Measurements from ENCODE around the gene PRPF19. TPM values are rescaled to one million over a fixed set of nuclear protein-coding genes. Genes with fewer than 3 reads are reported as not detected.

PRPF19 gene
- total and polyA plus RNA-seq, 2 of the 4 experiments (the other 2 are of a cell fraction) = 29.8 to 50.4 TPM

- Histone ChIP-seq H3K79me1 (ENCODE audit: low read depth in 1 of 2, low read length in 2 of 2) (0 out of 4 replicates have a peak, but pooled peaks cover 0 to 3% of the 10 kb centered on the region in 2 experiments), H3K36me3 (ENCODE audit: control insufficient read depth, insufficient read depth, low read length) (no peaks in the 10 kb centered on the region), H3K23ac (ENCODE audit: low read depth, low read length) (no peak overlapping the region), H2AFZ (replicated peaks; ENCODE audit: low read length, poor library complexity) (no peak overlapping the region), H2BK20ac (ENCODE audit: low read depth, low read length) (no peak overlapping the region), H3K4me1 (ENCODE audit: control insufficient read depth, insufficient read depth, low read length) (peaks cover 22% of the 10 kb centered on the region), H3K9ac (ENCODE audit: low read depth, low read length) (no peak overlapping the region), H3K9me1 (ENCODE audit: insufficient read depth, low read length) (peaks cover 23% of the 10 kb centered on the region), H4K20me1 (ENCODE audit: insufficient read depth, low read length) (no peaks in the 10 kb centered on the region), H3K56ac (ENCODE audit: extremely low read depth, insufficient read depth, low read length) (no peak overlapping the region), H4K5ac (ENCODE audit: low read depth, low read length) (no peak overlapping the region), H2BK15ac (ENCODE audit: low read depth, low read length) (no peak overlapping the region), H3K18ac (ENCODE audit: low read depth, low read length) (no peak overlapping the region), H3K4me3 (ENCODE audit: insufficient read depth, low read depth, low read length) (no peak overlapping the region), H2AK5ac (ENCODE audit: low read depth, low read length) (no peak overlapping the region), H3K27me3 (ENCODE audit: control insufficient read depth, insufficient read depth, low read length) (no peaks in the 10 kb centered on the region; the same call in none of the 2 replicates), H2BK5ac (ENCODE audit: low read depth, low read length, poor library complexity, severe bottlenecking) (no peak overlapping the region), H3K9me3 (ENCODE audit: control insufficient read depth, insufficient read depth, low read length) (no peaks in the 10 kb centered on the region), H2AK9ac (replicated peaks; ENCODE audit: low read depth, low read length, poor library complexity) (no peak overlapping the region), H3K4ac (ENCODE audit: low read depth, low read length) (no peak overlapping the region), H4K91ac (ENCODE audit: insufficient read depth, low read depth, low read length) (no peak overlapping the region), H2BK120ac (ENCODE audit: low read depth, low read length) (no peak overlapping the region), H3K27ac (ENCODE audit: insufficient read depth, low read length) (no peak overlapping the region), H4K8ac (ENCODE audit: low read depth in 2 of 2, low read length in 2 of 2) (no peak overlapping the region), H3K4me2 (ENCODE audit: low read depth, low read length) (no peak overlapping the region), H3K14ac (replicated peaks; ENCODE audit: low read depth, low read length) (no peak overlapping the region)
- DNase-seq = no peak
- POLR2A ChIA-PET (ENCODE audit: unreplicated experiment) = no interaction called here
- dilution Hi-C loops (cut with HindIII; ENCODE audit: low sequenced_read_pairs, unreplicated experiment) (no loop called here), intact Hi-C loops (cut with micrococcal nuclease) (no loop called here), in situ Hi-C loops (cut with MboI; ENCODE audit: low sequenced_read_pairs) (no loop called here)
- TF ChIP-seq MXI1 (IDR thresholded peaks at IDR 0.05; ENCODE audit: borderline replicate concordance, low read depth, low read length) (no peak), RFX5 (IDR thresholded peaks at IDR 0.05; ENCODE audit: low read depth, low read length) (no peak), MAFK (IDR thresholded peaks at IDR 0.05; ENCODE audit: low read depth, low read length) (no peak), FOS (IDR thresholded peaks at IDR 0.05; ENCODE audit: low read depth, low read length) (no peak), CTCF (conservative IDR thresholded peaks at IDR 0.05; ENCODE audit: low read depth, low read length) (no peak), RAD21 (IDR thresholded peaks at IDR 0.05; ENCODE audit: low read length) (no peak), SMC3 (IDR thresholded peaks at IDR 0.05; ENCODE audit: low read depth, low read length) (no peak), MAZ (IDR thresholded peaks at IDR 0.05; ENCODE audit: borderline replicate concordance, low read depth, low read length) (no peak), POLR2A (IDR thresholded peaks at IDR 0.05; ENCODE audit: low read depth, low read length) (no peak), NFE2L2 (IDR thresholded peaks at IDR 0.05; ENCODE audit: low read depth, low read length) (no peak), BHLHE40 (IDR thresholded peaks at IDR 0.05; ENCODE audit: low read depth, low read length) (no peak), USF2 (IDR thresholded peaks at IDR 0.05; ENCODE audit: low read depth, low read length) (no peak), CHD1 (IDR thresholded peaks at IDR 0.05; ENCODE audit: low read depth, low read length) (no peak), ELK1 (IDR thresholded peaks at IDR 0.05; ENCODE audit: borderline replicate concordance, low read depth, low read length) (no peak), CEBPB (IDR thresholded peaks at IDR 0.05; ENCODE audit: low read depth, low read length) (no peak), RCOR1 (IDR thresholded peaks at IDR 0.05; ENCODE audit: insufficient replicate concordance, low read length) (no peak)
- CTCF ChIA-PET = interaction anchor here (1.5 kb wide), 1 partner anchor 38 kb away, joined by 5 read pairs; no protein-coding TSS in a partner anchor
- no TSS peak for BruUV-seq (replicated peaks)
- 0% methylated on average over 1 of the region's 3 CpGs; no CpG with 5 or more reads in 1 of the 2 experiments for WGBS, 2 experiments (ENCODE audit: extremely low coverage in 2 of 2, insufficient read length in 1 of 2)
- no peak for ATAC-seq (ENCODE audit: low read depth)
These were observed 36.1 kb downstream of the PRPF19 start for GRCh38 chr11:60870276-60870675.
